Omental fat pad (tissue), 4 donors: ENCODE measurements around the gene CMBL. TPM values are rescaled to one million over a fixed set of nuclear protein-coding genes. Genes with fewer than 3 reads are reported as not detected.

Experiments used
- ATAC-seq: fragments of 150-250 bp; one replicate; pipeline ENCODE4 v1.9.1; 2016; ENCODE audit warnings: mild to moderate bottlenecking, moderate library complexity; ENCODE audit not compliant: low FRiP score
- DNase-seq: peaks from one replicate; pipeline ENCODE4 v3.0.0-alpha.2; 2019; ENCODE audit warnings: low spot score
- total RNA-seq, 4 donors: library from RNA; depleted of rRNA; stranded (reverse); fragments of >200 nt; gene quantifications; one replicate each; pipeline ENCODE4 v1.1.0, GENCODE V29; 2016
- TF ChIP-seq, protein P1 (sequence below), 3 donors: fragments of 450-650 bp; IDR thresholded peaks; one replicate each; pipeline ENCODE4 v1.5.1; 2016 to 2017; ENCODE audit warnings: antibody characterized with exemption in 3 of 3, mild to moderate bottlenecking in 3 of 3, moderate library complexity in 2 of 3

Gene CMBL
- 10 to 100 TPM in 1 of 4 donors, 1 to 10 TPM in 3; 7.1 to 16.7 (median 8.7) TPM for total RNA-seq

DNA sequence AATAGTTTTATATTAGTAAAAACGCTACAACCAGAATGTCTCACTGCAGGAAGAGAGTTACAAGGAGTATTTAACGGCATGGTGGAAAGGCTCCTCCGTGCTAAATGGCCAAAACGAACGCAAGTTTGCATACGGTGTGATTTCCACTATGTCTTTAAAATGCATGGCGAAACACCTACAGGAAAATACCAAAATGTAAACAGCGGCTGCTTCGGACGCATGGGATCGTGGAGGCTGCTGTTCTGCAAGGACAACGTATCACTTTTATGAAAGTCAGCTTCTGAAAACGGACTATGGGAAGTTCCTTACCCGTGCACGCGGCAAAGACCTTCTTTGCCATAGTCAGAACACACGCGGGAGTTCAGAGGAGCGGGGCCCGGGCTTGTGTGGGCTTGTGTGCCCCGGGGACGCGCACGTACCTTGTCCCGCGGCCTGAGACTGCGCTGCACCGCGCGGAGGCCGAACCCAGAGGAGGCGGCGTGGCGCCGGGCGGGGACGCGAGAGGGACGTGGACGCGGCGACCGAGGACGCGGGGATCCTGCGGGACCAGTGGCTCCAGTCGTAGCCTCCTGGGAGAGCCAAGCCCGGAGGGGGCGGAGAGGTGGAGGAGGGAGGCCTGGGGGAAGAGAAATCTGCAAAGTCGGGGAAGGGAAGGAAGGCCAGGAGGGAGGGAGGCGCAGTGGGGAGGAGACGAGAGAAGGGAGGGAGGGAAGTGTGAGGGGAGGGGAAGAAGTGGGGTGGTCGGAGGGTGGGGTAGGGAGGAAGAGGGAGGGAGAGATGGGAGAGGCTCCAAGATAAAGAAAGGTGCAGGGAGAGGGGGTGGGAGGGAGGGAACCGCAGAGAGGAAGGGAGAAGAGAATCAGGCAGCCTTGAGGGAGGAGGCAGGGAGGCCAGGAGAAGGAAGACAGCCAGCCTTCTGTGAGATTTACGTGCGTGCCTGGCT lies at the start of gene CMBL:
TSS of gene CMBL (minus strand) at position 697 of the 943 bp plus-strand sequence. CDS start 17,140 bp downstream, outside the sequence.
- peak; percentile 67 for ATAC-seq
- TF ChIP-seq, protein P1, sequence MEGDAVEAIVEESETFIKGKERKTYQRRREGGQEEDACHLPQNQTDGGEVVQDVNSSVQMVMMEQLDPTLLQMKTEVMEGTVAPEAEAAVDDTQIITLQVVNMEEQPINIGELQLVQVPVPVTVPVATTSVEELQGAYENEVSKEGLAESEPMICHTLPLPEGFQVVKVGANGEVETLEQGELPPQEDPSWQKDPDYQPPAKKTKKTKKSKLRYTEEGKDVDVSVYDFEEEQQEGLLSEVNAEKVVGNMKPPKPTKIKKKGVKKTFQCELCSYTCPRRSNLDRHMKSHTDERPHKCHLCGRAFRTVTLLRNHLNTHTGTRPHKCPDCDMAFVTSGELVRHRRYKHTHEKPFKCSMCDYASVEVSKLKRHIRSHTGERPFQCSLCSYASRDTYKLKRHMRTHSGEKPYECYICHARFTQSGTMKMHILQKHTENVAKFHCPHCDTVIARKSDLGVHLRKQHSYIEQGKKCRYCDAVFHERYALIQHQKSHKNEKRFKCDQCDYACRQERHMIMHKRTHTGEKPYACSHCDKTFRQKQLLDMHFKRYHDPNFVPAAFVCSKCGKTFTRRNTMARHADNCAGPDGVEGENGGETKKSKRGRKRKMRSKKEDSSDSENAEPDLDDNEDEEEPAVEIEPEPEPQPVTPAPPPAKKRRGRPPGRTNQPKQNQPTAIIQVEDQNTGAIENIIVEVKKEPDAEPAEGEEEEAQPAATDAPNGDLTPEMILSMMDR (IDR thresholded peaks at IDR 0.05) = no peak
- no peak for DNase-seq

DNA sequence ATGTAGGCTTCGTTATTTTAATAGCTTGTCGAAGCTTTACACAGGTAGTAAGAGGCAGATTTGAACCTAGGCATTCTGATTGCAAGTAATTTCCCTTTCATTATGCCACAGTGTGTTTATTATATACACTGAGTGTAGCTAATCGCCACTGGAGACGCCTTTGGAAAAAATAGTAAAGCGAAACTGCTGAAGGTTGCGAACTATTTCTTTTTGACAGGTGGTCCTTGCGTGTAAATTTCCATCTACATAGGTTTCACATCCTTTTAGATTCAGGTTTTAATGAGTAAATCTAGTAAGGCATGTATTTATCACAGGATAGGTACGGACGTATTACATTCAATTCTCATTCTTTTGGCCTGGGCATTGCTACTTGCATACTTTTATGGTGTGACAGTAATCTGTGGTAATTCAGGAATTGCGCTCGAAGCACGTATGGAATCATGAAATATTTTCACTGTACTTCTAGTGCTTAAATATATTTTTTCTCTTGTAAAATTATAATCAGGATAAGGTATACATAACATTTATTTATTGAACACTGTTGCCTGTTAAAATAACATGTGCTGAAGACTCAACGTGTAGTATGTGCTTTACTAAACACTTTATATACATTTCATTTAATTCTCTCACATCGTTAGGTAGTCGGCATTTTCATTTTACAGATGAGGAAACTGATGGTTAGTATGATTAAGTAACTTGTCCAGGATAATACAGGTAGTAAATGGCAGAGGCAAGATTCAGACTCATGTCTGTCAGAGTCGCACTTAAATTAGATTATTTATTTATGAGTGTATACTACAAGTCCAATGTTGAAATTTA lies 47.6 kb upstream of the CMBL start:
- TF ChIP-seq, protein P1 (IDR thresholded peaks at IDR 0.05) = no peak
- DNase-seq = no peak
- no peak for ATAC-seq

DNA sequence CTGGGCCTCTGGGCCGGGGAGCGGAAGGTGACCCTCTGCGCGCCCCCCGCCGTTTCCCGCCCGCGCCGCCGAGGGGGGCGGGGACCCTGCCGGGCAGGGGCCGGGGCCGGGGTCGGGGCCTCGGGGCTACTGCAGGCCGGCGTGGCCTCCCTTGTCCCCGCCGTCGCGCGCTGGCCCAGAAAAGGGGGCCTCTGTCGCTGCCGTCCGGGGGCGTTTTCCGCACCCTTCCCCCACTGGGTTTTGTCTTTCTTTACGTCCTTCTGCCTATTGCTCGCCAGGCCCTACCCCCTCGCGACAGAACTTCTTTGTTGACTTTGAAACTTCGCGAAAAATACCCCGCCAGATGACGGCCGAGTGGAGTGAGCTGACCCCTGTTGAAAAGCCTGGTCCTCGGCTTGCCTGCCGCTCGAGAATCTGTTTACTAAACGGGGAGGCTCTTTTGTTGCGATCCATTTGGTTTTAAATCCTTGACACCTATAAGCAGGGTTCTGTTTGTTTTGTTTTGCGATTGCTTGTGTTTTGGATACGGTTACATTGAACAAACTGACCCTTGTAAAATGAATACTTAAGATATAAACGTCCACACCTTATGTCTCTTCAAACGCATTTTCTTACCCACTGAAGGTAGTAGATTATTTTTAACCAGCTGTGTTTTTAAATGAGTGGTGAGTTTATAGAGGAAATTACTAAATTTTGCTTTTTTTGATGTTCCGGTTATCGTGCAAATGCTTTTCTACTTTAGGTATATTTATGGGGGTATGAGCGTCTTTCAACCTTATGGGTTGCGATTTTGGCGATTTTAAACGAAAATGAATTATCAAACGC lies 46.6 kb upstream of the CMBL start:
- peak; percentile 17 for ATAC-seq
- TF ChIP-seq, protein P1 (IDR thresholded peaks at IDR 0.05) = no peak
- no peak for DNase-seq

DNA sequence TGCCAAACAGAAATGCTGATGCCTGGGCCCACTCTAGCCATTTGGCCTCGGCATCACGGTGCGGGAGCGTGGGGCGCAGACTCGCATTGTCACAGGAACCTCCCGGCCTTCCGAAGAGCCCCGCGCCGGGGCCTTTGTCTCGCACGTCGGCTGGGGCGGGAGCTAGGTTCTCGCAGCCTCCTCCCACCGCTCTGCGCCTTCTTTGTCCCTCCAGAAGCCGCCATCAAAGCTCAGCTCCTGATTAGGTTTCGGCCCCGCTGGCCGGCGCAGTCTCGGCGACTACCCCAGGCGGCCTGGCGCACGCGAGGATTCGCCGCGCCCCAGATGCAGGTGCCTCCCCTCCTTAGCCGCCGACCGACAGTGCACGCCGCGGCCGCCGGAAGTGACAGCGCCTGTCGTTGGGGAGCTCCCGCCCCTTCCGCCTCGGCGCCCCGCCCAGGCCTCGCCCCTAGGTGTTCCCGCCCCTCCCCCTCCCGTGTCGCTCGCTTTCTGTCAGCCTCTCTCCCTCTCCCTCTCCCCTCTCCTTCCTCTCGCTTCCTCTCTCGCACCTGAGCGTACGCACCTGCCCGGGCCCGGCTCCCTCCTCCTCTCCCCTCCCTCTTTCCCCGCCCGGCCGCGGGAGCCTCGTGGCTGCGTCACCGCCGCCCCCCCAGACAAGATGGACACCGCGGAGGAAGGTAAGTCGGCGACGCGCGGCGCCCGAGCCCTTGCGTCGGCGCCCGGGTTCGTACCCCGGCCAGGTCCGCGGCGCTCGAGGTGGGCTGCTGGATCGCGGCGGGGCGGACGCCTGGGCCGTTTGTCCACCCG lies 45.7 kb upstream of the CMBL start, which contains the start of gene MARCHF6:
TSS of gene MARCHF6 (plus strand) at position 455 of the 807 bp plus-strand sequence. CDS start at position 659, 204 bp downstream.
- TF ChIP-seq, protein P1 (IDR thresholded peaks at IDR 0.05) = no peak
- DNase-seq (peak; percentile 91), ATAC-seq (peak; percentile 98)

DNA sequence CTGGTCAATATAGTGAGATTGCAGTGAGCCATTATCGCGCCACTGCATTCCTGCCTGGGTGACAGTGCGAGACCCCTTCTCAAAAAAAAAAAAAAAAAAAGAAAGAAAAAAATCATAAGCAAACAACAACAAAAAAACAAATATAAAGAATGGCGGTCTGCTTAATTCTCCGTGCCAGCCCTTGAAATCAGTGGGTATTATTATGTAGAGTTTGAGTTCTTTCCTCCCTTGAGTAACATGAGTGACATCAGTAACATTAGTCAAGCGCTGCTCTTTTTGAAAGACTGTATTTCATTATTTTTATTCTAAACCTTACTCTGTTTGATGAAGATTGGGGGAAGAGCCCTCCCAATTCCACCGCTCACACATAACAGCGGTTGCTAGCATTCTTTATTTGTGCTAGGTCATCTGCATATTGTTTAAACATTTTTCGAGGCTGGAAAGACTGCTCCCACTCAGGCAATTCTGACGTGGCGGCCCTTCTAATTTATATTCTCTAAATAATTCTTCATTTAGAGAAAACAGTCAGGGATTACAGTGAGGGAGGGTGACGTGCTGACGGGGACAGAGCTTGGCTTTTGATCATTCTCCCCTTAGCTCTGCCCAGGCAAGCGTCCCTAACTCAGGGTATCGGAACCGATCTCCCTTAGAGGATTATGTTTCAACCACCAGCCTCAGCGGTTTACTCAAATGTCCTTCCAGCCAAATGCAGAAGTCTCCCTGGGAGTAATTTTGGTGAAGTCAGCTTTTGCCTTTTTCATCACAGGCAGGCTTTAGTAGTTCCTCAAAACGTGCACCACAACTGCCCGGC lies 44.9 kb upstream of the CMBL start:
- TF ChIP-seq, protein P1 (IDR thresholded peaks at IDR 0.05) = no peak
- DNase-seq (no peak), ATAC-seq (peak; percentile 34)
